ENCODE data around the gene GPR108.

DNA sequence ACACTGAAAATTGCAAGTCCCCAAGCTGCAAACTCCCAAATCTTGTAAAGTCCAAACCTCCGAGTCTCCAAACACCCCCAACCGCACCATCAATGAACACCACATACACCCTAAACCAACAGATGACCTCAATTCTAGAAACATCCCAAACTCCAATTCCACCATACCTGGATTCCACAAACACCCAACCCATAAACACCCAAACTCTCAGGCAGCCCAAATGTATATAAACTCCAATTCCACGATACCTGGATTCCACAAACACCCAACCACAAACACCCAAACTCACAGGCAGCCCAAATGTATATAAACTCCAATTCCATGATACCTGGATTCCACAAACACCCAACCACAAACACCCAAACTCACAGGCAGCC, 17.4 kb downstream of the GPR108 start:
- no peak for TF ChIP-seq GATA2 (IDR thresholded peaks at IDR 0.05; ENCODE audit: low read depth, low read length)
- TF ChIP-seq GATA3 (IDR thresholded peaks at IDR 0.05; ENCODE audit: low read depth, low read length) = no peak

Measured in SH-SY5Y (cell line).